Stomach (tissue), 9 donors: ENCODE results near the gene PLCB1. TPM values are rescaled to one million over a fixed set of nuclear protein-coding genes. Genes with fewer than 3 reads are reported as not detected.

Experiments used
- DNase-seq, 2 donors: peaks; one replicate each; pipeline versions ENCODE4 v3.0.0 to v3.0.0-alpha.2; 2013 to 2019
- H3K27ac ChIP-seq, 5 donors: fragments of 200-600 bp in 4 of 5; sonication (generic) in 4 of 5; one replicate each; pipeline ENCODE4 v1.5.1; 2013 to 2019; ENCODE audit warnings: mild to moderate bottlenecking in 1 of 5, moderate library complexity in 1 of 5
- H3K27me3 ChIP-seq, 3 donors: fragments of 200-600 bp; sonication (generic); one replicate each; pipeline ENCODE4 v1.5.1; 2017 to 2019; ENCODE audit warnings: mixed run types in 1 of 3
- H3K36me3 ChIP-seq, 4 donors: fragments of 200-600 bp; sonication (generic); 1 replicate in 3 of 4; 2 replicates in 1 of 4; pipeline ENCODE4 v1.5.1; 2016 to 2019
- H3K4me1 ChIP-seq, 4 donors: fragments of 200-600 bp; sonication (generic); one replicate each; pipeline ENCODE4 v1.5.1; 2016 to 2019
- H3K4me3 ChIP-seq, 4 donors: fragments of 200-600 bp; sonication (generic) in 3 of 4; one replicate each; pipeline ENCODE4 v1.5.1; 2016 to 2019; ENCODE audit warnings: mild to moderate bottlenecking in 1 of 4
- H3K9me3 ChIP-seq, 4 donors: fragments of 200-600 bp; sonication (generic); one replicate each; pipeline ENCODE4 v1.5.1; 2016 to 2019
- CTCF ChIP-seq, 7 experiments: fragments of 450-650 bp in 4 of 7; fragments of 200-600 bp in 3 of 7; sonication (generic) in 3 of 7; IDR thresholded peaks; one replicate each; pipeline ENCODE4 v1.5.1; 2016 to 2019; ENCODE audit warnings: antibody characterized with exemption in 7 of 7, control low read depth in 2 of 7, mild to moderate bottlenecking in 1 of 7
- EP300 ChIP-seq: sonication (generic); formaldehyde crosslinking; IDR thresholded peaks from one replicate; pipeline ENCODE4 v1.6.1; 2017; ENCODE audit warnings: antibody characterized with exemption
- POLR2A ChIP-seq, 4 donors: fragments of 450-650 bp; IDR thresholded peaks; one replicate each; pipeline ENCODE4 v1.6.1; 2016; ENCODE audit warnings: antibody characterized with exemption in 4 of 4, control low read depth in 2 of 4, mild to moderate bottlenecking in 1 of 4, moderate library complexity in 1 of 4
- POLR2AphosphoS5 ChIP-seq, 3 donors: sonication (generic); formaldehyde crosslinking; IDR thresholded peaks; one replicate each; pipeline ENCODE4 v1.6.1; 2016; ENCODE audit warnings: antibody characterized with exemption in 3 of 3
- WGBS, 5 donors: extraction: QIAGEN DNeasy Blood & Tissue Kit in 3 of 5; methylation state at CpG; one replicate each; pipeline versions ENCODE4 v1.1.5 to v1.1.7; 2013 to 2018; 5-methylcytosine and 5-hydroxymethylcytosine counted together
- intact Hi-C: fragments of 100-400 bp; cut with DNase I; formaldehyde crosslinking; loops from one replicate; pipeline ENCODE4 v1.15.1; 2023; ENCODE audit warnings: low total_unique reads
- polyA plus RNA-seq, 3 donors: library from polyadenylated mRNA; stranded (reverse); fragments of 200-250 nt; gene quantifications; one replicate each; pipeline ENCODE4 v1.2.3, GENCODE V29; 2013
- total RNA-seq, 5 donors: library from RNA; depleted of rRNA; stranded (reverse); fragments of >200 nt; gene quantifications; one replicate each; pipeline versions ENCODE4 v1.1.0 to v1.2.3, GENCODE V29; 2014 to 2016
- donor health status: healthy with polysubstance abuse.
- donor health status: Bipolar disorder and iron deficiency.
- donor health status: healthy.

PLCB1 gene
- total and polyA plus RNA-seq, 8 donors = 4.1 to 66.5 (median 11.7) TPM

GRCh38 chr20:8413691-8414090 is 281.6 kb downstream of the PLCB1 start:
- TF ChIP-seq EP300 = no peak
- TF ChIP-seq CTCF (IDR thresholded peaks at IDR 0.05) = no peak
- no peak for TF ChIP-seq POLR2AphosphoS5 (IDR thresholded peaks at IDR 0.05)
- no peak for TF ChIP-seq POLR2A (IDR thresholded peaks at IDR 0.05)
- Histone ChIP-seq H3K36me3 (no peaks in the 10 kb centered on the region), H3K27me3 (no peaks in the 10 kb centered on the region), H3K9me3 (no peaks in the 10 kb centered on the region), H3K4me1 (peaks cover 0 to 14% (median 0%) of the 10 kb centered on the region in 4 donors), H3K27ac (no peak overlapping the region), H3K4me3 (no peak overlapping the region)
- intact Hi-C loops = no loop called here
- no peak for DNase-seq
- 75 to 86% (median 78%) methylated on average over 2 of the region's 2 CpGs for WGBS, 5 donors

DNA sequence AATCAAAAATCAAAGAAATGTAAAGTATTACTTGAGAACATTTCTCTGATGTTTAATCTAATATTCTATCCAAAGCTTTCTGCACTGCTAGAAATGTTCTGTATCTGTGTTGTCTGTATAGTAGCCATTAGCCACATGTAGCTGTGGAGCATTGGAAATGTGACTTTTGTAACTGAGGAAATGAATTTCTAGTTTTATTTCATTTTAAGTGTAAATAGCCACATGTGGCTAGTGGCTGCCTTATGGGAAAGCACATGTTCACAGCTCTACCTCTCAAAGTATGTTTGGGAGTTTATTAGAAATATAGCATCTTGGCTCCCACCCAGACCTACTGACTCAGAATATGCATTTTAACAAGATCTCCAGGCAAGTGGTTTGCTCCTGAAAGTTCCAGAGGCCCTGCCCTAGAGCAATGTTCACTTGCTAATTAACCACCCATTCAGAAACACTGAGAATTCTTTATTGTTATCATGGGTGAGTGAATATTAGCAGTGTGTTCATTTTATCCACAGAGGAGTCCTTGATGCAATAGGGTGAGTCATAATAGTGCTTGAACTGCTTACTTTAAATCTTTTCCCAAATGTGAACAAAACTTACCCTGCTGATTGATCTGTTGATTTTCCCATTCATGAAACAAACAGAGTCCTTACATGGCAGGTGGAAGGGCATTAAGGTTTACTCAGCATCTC is 282.7 kb downstream of the PLCB1 start:
- Histone ChIP-seq H3K9me3 (no peaks in the 10 kb centered on the region), H3K27ac (no peak overlapping the region), H3K36me3 (no peaks in the 10 kb centered on the region), H3K4me1 (peaks cover 0 to 14% (median 0%) of the 10 kb centered on the region in 4 donors), H3K4me3 (no peak overlapping the region), H3K27me3 (no peaks in the 10 kb centered on the region)
- intact Hi-C loops = no loop called here
- DNase-seq = no peak
- TF ChIP-seq POLR2AphosphoS5 (IDR thresholded peaks at IDR 0.05) (no peak), CTCF (IDR thresholded peaks at IDR 0.05) (no peak), POLR2A (IDR thresholded peaks at IDR 0.05) (no peak), EP300 (no peak)

- H3K4me1 ChIP-seq = peaks cover 0 to 10% (median 0%) of the 10 kb centered on the region in 4 donors
- no peaks in the 10 kb centered on the region for H3K9me3 ChIP-seq
- H3K36me3 ChIP-seq = no peaks in the 10 kb centered on the region
- no peak overlapping the region for H3K27ac ChIP-seq
- no peak for TF ChIP-seq CTCF (IDR thresholded peaks at IDR 0.05)
- DNase-seq = no peak
- no peak overlapping the region for H3K4me3 ChIP-seq
- intact Hi-C loops = no loop called here
- no peaks in the 10 kb centered on the region for H3K27me3 ChIP-seq
- 62 to 86% (median 83%) methylated on average over 2 of the region's 2 CpGs for WGBS, 5 donors
Measured at GRCh38 chr20:8421981-8422380, 289.9 kb downstream of the PLCB1 start.

- TF ChIP-seq EP300 = no peak
- no peak for TF ChIP-seq POLR2A (IDR thresholded peaks at IDR 0.05)
- no peak for TF ChIP-seq CTCF (IDR thresholded peaks at IDR 0.05)
- TF ChIP-seq POLR2AphosphoS5 (IDR thresholded peaks at IDR 0.05) = no peak
- Histone ChIP-seq H3K36me3 (no peaks in the 10 kb centered on the region), H3K27ac (no peak overlapping the region), H3K27me3 (no peaks in the 10 kb centered on the region), H3K4me1 (peaks cover 0 to 15% (median 0%) of the 10 kb centered on the region in 4 donors), H3K9me3 (no peaks in the 10 kb centered on the region), H3K4me3 (no peak overlapping the region)
- 76 to 90% (median 87%) methylated on average over 2 of the region's 2 CpGs for WGBS, 5 donors
- intact Hi-C loops = no loop called here
- DNase-seq = no peak
Measured at GRCh38 chr20:8423482-8423881, 291.4 kb downstream of the PLCB1 start.
